Activated T-helper 2 cell treated with anti-CD3 and anti-CD28 coated beads, Interferon-gamma antibody, Interleukin-2, Interleukin-4, amounts not matched to agents 10 μg/mL and 5 μg/mL and 100 μg/mL, durations not matched to agents 14 hours and 24 hours and 36 hours (primary cell): ENCODE results near the gene PRKCB. TPM values are rescaled to one million over a fixed set of nuclear protein-coding genes. Genes with fewer than 3 reads are reported as not detected.
A peak's percentile ranks its signal among the peaks of the same experiment; 100 is the strongest.

Source experiments
- DNase-seq: peaks from one replicate; pipeline ENCODE4 v3.0.0; 2021; ENCODE audit warnings: low spot score
- H3K27ac Mint-ChIP-seq: one replicate; pipeline ENCODE4 v1.8.0; 2021; ENCODE audit warnings: mixed read lengths
- H3K27me3 Mint-ChIP-seq: one replicate; pipeline ENCODE4 v1.8.0; 2021; ENCODE audit warnings: low read depth, mixed read lengths
- H3K36me3 Mint-ChIP-seq: one replicate; pipeline ENCODE4 v1.8.0; 2021; ENCODE audit warnings: low read depth, mixed read lengths
- H3K4me1 Mint-ChIP-seq: one replicate; pipeline ENCODE4 v1.8.0; 2021; ENCODE audit warnings: low read depth, mixed read lengths
- H3K4me3 Mint-ChIP-seq: one replicate; pipeline ENCODE4 v1.8.0; 2021; ENCODE audit warnings: low read depth, mild to moderate bottlenecking, moderate library complexity, mixed read lengths
- H3K9me3 Mint-ChIP-seq: one replicate; pipeline ENCODE4 v1.8.0; 2021; ENCODE audit warnings: mixed read lengths
- intact Hi-C: fragments of 100-400 bp; cut with micrococcal nuclease; formaldehyde crosslinking; loops from one replicate; pipeline ENCODE4 v1.15.1; 2023
- total RNA-seq: library from RNA; stranded (reverse); gene quantifications from 2 replicates; pipeline ENCODE4 v1.2.3, GENCODE V29; 2022

PRKCB gene
- total RNA-seq, 1 donor from 2014 or later, result 69.5 TPM

DNA sequence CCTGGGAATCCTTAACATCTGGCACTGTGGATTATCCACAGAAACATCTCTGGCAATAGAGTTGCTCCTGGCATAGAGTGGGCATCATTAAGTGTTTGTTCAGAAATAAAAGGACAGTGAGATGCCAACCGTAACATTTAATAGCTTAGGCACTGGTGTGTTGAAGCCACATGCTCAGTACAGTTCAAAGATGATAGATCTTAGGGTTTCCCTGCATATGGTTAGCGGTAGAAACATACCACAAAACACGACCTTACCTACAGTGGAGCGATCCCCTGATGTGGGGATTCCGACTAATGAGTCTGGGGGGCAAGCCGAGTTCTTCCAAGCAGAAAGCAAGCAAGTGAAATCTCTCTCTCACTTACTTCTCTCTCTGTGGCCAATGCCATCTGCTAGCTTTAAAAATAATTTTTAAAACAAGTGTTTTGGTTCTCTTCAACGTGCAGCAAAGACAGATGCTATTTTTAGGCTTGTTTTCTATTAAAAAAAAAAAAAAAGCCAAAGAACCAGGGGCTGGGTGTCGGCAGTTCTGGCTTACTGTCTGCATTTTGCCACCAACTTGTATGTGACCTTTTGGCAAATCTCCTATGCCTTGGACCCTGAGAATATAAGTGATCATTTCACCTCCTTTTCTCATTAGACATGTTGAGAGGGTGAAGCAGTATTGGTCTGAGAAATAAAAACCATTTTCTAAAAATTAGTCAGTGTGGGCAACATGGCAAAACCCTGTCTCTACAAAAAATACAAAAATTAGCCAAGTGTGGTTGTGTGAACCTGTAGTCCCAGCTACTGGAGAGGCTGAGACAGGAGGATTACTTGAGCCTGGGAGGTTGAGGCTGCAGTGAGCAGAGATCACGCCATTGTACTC lies 331.1 kb downstream of the PRKCB start:
- DNase-seq, result no peak
- intact Hi-C loops, result no loop called here
- H3K4me3 Mint-ChIP-seq, result no peak overlapping the region
- peaks cover 16% of the 10 kb centered on the region for H3K36me3 Mint-ChIP-seq
- peaks cover 2% of the 10 kb centered on the region for H3K4me1 Mint-ChIP-seq
- H3K27ac Mint-ChIP-seq, result no peak overlapping the region
- H3K27me3 Mint-ChIP-seq, result no peaks in the 10 kb centered on the region
- no peaks in the 10 kb centered on the region for H3K9me3 Mint-ChIP-seq

DNA sequence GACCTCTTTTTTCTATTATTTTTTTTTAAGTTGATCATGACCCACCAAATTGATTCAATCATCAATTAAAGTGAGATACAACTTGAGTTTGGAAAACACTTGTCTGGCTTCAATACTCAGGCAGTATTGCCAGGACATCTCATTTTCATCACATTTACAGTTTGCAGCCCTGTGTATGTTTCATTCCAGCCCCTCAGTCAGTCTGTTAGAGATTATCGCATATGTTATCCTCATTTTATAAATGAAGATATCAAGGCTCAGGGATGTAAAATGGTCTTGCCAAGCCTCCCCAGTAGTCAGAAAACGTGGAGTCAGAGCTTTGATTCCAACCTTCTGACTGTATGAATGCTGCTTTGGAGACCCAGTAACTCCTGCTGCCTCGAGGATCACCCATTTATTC lies 333.1 kb downstream of the PRKCB start:
- no peak overlapping the region for H3K4me3 Mint-ChIP-seq
- no peaks in the 10 kb centered on the region for H3K27me3 Mint-ChIP-seq
- no peak for DNase-seq
- H3K27ac Mint-ChIP-seq, result no peak overlapping the region
- no peaks in the 10 kb centered on the region for H3K9me3 Mint-ChIP-seq
- peaks cover 2% of the 10 kb centered on the region for H3K4me1 Mint-ChIP-seq
- intact Hi-C loops, result no loop called here
- H3K36me3 Mint-ChIP-seq, result peaks cover 27% of the 10 kb centered on the region

DNA sequence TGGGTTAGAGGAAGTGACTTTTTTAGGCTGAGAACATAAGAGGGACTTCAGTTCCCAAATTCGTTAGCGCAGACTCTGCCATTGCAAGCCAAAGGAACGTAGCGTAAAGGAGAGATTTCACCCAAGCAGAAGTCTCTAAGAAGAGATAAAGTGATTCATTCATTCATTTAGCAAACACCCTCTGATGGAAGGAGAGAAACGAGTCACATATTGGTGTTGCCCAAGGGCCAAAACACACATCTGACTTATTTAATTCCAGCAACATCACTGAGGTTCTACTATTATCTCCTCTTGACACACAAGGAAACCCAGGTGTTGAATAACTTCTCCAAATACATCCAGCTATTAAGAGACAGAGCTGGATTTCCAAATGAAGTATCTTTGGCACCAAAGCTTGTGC lies 334.6 kb downstream of the PRKCB start:
- no peak for DNase-seq
- no peak overlapping the region for H3K4me3 Mint-ChIP-seq
- peaks cover 2% of the 10 kb centered on the region for H3K4me1 Mint-ChIP-seq
- H3K27me3 Mint-ChIP-seq, result no peaks in the 10 kb centered on the region
- no peaks in the 10 kb centered on the region for H3K9me3 Mint-ChIP-seq
- intact Hi-C loops, result no loop called here
- H3K27ac Mint-ChIP-seq, result no peak overlapping the region
- peaks cover 36% of the 10 kb centered on the region for H3K36me3 Mint-ChIP-seq

DNA sequence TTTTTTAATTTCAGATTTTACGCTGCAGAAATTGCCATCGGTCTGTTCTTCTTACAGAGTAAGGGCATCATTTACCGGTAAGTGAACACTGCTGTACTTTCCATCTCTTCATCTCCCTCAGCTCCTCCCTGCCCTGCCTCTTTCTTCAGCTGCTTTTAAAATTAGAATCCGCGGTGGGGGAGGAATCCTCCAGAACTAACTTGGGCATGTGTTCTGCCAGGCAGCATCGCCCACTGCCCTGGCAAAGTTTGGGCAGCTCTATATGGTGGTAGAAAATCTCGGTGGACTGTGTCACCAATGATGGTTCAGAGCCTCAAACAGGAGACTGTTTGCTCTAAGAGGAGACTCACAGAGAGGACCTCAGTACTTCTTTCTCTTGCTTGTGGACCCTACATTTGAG lies 338.7 kb downstream of the PRKCB start:
- Mint-ChIP-seq H3K27me3 (no peaks in the 10 kb centered on the region), H3K4me3 (no peak overlapping the region), H3K36me3 (peaks cover 46% of the 10 kb centered on the region), H3K9me3 (no peaks in the 10 kb centered on the region), H3K27ac (no peak overlapping the region), H3K4me1 (no peaks in the 10 kb centered on the region)
- no peak for DNase-seq
- intact Hi-C loops, result no loop called here

DNA sequence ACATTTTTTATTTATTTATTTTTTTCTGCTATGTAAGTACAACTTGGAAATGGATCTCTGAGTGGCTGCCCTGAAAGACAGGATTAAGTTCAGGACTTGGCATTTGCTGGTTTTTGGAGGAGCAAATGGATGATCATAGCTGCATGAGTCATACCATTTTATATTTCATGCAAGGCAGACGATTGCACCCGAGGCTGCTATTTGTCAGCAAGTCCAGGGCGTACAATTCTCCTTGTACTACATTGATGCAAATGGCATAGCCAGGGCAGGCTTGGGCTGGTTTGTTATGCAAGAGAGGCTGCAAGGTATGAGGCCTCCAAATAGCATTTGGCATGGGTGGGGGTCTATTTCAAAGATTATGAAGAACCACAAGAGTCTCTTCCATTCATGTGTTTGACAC lies 339.2 kb downstream of the PRKCB start:
- Mint-ChIP-seq H3K27me3 (no peaks in the 10 kb centered on the region), H3K4me1 (no peaks in the 10 kb centered on the region), H3K4me3 (no peak overlapping the region), H3K27ac (no peak overlapping the region), H3K9me3 (no peaks in the 10 kb centered on the region), H3K36me3 (peaks cover 46% of the 10 kb centered on the region)
- intact Hi-C loops, result no loop called here
- DNase-seq, result no peak

DNA sequence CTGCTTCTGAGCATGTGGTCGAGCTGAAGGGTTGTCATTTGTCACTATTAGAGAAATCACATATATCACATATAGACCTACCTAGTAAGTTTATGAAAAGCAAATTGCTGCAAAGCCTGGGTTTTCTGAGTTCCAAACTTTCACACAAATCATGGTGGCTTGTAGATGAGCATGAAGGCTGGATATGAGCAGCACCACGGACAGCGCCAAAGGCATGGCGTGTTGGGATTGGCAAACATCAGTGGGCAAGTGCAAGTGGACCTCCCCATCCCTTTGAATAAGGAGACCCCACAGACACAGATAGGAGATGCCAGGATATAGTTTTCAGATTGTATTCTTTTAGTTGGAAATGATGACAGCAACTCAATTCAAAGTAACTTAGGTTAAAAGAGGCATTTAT lies 342.7 kb downstream of the PRKCB start:
- no peaks in the 10 kb centered on the region for H3K27me3 Mint-ChIP-seq
- peaks cover 5% of the 10 kb centered on the region for H3K4me1 Mint-ChIP-seq
- no peaks in the 10 kb centered on the region for H3K9me3 Mint-ChIP-seq
- DNase-seq, result no peak
- no peak overlapping the region for H3K27ac Mint-ChIP-seq
- H3K4me3 Mint-ChIP-seq, result no peak overlapping the region
- H3K36me3 Mint-ChIP-seq, result peaks cover 52% of the 10 kb centered on the region
- intact Hi-C loops, result no loop called here

DNA sequence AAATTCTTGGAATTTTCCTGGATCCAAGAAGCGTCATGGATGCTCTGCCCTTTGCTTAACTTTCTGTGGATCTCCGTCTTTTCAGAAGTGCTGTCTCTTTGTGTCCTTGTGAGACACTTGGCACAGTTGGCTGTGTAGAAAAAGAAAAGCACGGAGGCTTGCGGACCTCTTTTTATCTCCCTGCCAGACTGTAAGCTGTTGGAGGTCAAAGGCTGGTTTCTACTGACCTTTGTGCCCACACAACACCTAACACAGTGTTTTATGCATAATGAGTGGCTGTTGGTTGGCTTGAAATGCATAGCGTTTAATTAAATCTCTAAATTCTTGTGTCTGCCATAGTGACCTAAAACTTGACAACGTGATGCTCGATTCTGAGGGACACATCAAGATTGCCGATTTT lies 344.7 kb downstream of the PRKCB start:
- no peak overlapping the region for H3K27ac Mint-ChIP-seq
- intact Hi-C loops, result no loop called here
- no peaks in the 10 kb centered on the region for H3K9me3 Mint-ChIP-seq
- peaks cover 5% of the 10 kb centered on the region for H3K4me1 Mint-ChIP-seq
- no peak for DNase-seq
- H3K27me3 Mint-ChIP-seq, result no peaks in the 10 kb centered on the region
- no peak overlapping the region for H3K4me3 Mint-ChIP-seq
- H3K36me3 Mint-ChIP-seq, result peaks cover 44% of the 10 kb centered on the region

DNA sequence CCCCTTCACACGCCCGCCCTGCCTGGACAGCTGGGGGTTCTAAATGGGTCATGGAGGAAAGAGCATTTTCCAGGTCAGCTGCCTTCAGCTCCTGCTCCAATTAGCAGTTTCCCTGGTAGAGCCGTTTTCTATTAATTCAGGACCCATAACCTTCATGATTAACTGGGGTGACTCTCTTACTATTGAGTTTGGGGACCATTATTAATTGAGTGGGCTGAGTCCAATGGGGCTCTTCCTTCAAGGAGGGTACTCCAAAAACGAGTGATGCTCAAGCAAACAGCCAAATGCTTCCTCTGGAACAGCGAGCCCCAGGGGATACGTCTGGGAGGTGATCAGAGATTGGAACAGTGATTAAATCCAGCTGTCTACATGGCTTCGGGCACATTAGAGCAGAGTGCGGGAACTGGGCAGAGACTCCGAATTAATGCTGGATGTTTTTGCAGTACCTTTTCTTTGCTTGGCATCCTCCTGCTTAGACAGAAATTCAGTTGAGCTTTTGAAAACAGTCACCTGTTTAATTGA lies 352.3 kb downstream of the PRKCB start:
- peaks cover 44% of the 10 kb centered on the region for H3K4me1 Mint-ChIP-seq
- intact Hi-C loops, result loop anchor here (2.0 kb wide), 1 partner anchor 115 kb away; no protein-coding TSS in a partner anchor
- peaks cover 58% of the 10 kb centered on the region for H3K36me3 Mint-ChIP-seq
- H3K27ac Mint-ChIP-seq, result peak overlapping the region; percentile 26
- H3K27me3 Mint-ChIP-seq, result no peaks in the 10 kb centered on the region
- H3K4me3 Mint-ChIP-seq, result no peak overlapping the region
- no peaks in the 10 kb centered on the region for H3K9me3 Mint-ChIP-seq
- no peak for DNase-seq

DNA sequence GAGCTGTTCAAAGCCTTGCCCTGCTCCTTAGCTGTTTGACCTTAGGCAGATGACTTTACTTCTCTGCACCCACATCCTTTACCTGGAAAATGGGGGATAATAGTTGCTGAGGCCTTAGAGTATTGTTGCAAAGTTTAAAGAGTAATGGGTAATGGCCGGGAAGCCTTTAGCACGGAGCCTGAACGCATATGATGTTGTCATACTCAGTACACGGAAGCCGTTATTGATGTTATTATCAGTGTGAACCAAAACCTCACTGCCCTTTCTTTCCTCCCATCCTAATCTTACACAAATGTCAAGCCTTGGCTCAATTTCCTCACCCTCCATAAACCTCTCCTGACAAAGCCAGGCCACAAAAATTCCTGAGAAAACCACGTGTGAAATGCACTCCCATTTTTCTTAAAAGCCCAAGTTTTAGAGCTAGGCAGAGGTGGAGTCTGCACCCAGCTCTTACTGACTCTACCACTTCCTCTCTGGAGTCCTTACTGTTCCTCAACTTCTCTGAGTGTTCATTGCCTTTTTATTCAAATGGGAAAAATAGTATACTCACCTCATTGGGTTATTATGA lies 353.1 kb downstream of the PRKCB start:
- no peak overlapping the region for H3K4me3 Mint-ChIP-seq
- intact Hi-C loops, result loop anchor here (2.0 kb wide), 1 partner anchor 116 kb away; no protein-coding TSS in a partner anchor
- peaks cover 44% of the 10 kb centered on the region for H3K4me1 Mint-ChIP-seq
- H3K27me3 Mint-ChIP-seq, result no peaks in the 10 kb centered on the region
- peaks cover 55% of the 10 kb centered on the region for H3K36me3 Mint-ChIP-seq
- H3K27ac Mint-ChIP-seq, result peak overlapping the region; percentile 74
- DNase-seq, result no peak
- no peaks in the 10 kb centered on the region for H3K9me3 Mint-ChIP-seq

DNA sequence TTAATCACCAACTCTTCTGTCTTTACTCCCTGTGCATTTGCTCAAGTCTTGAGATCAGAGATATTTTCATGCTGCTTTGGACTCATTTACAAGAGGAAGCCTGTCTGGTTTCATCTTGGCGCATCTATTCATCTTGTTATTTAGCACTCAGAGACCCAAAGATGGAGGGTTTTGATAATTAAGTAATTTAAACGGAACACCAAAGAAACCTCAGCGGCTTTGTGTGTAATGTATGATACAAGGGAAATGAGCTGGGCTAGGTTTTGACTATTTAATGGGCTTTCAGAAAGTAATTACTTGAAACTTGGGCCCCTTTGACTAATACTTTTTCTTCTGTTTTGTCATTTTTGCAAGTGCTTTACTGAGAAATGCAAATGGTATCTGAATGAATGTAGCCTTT lies 354.2 kb downstream of the PRKCB start:
- Mint-ChIP-seq H3K36me3 (peaks cover 55% of the 10 kb centered on the region), H3K27ac (peak overlapping the region; percentile 97), H3K9me3 (no peaks in the 10 kb centered on the region), H3K4me1 (peaks cover 44% of the 10 kb centered on the region), H3K27me3 (no peaks in the 10 kb centered on the region), H3K4me3 (peak overlapping the region; percentile 27)
- intact Hi-C loops, result loop anchor here (1.0 to 5.0 kb wide), 7 partner anchors 37 to 479 kb away; no protein-coding TSS in a partner anchor
- DNase-seq, result no peak

DNA sequence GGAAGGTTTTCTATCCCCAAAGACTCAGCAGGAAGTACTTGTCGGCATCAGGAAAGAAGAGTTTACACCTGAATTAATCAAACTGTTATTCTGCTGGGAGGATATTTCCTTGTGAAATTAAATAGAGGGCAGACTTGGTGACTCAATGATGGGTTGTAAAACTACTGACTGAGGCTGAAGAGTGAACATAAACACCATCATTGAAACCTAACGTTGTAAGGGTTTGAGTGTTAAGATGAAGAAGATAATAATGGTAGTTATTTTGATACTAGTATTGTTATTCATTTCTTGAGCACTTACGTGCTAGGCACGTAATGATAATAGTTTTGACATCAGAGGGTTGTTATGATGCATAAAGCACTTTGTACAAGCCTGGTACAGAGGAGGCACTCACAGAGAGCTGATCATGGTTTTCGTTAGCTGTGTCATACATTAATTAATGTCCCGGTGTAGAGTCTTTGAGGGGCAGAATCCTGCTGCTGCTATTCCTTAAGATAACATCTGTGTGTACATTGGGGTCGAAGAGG lies 356.2 kb downstream of the PRKCB start:
- DNase-seq, result no peak
- Mint-ChIP-seq H3K27ac (peak overlapping the region; percentile 97), H3K9me3 (no peaks in the 10 kb centered on the region), H3K4me1 (peaks cover 51% of the 10 kb centered on the region), H3K36me3 (peaks cover 59% of the 10 kb centered on the region), H3K27me3 (no peaks in the 10 kb centered on the region), H3K4me3 (no peak overlapping the region)
- intact Hi-C loops, result loop anchor here (2.0 to 5.0 kb wide), 5 partner anchors 35 to 477 kb away; no protein-coding TSS in a partner anchor

DNA sequence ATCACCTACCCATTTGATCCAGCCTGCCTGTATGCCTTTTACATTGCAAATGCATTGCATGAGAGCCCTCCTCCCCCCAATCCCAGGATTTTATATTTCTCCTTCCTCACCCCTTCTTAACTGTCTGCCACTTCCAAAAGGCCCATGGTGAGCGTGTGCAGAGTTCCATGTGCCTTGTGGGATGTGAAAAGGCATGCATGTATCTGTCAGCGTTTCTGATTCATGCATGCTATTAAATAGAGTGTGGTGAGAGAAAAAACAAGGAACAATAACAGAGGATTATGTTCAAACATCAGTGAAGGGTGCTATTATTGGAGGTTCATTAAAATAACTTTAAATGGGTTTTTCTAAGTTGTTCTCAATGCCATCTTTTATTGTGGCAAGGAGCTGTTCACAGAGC lies 359.4 kb downstream of the PRKCB start:
- no peak overlapping the region for H3K4me3 Mint-ChIP-seq
- peaks cover 54% of the 10 kb centered on the region for H3K36me3 Mint-ChIP-seq
- no peaks in the 10 kb centered on the region for H3K27me3 Mint-ChIP-seq
- intact Hi-C loops, result no loop called here
- H3K4me1 Mint-ChIP-seq, result peaks cover 37% of the 10 kb centered on the region
- DNase-seq, result no peak
- H3K9me3 Mint-ChIP-seq, result no peaks in the 10 kb centered on the region
- no peak overlapping the region for H3K27ac Mint-ChIP-seq
